ENCODE measurements around the gene RBM47.
A peak's percentile ranks its signal among the peaks of the same experiment; 100 is the strongest.
"Not testable (repeated sequence)": the region's sequence is repeated elsewhere in the genome, so short reads cannot be mapped to it uniquely, and the experiment has no call there.

The RBM47 gene

GRCh38 chr4:40438384-40439026, 191.2 kb downstream of the RBM47 start:
- no peak for DNase-seq

GRCh38 chr4:40437741-40438383, 191.8 kb downstream of the RBM47 start:
- DNase-seq = no peak

GRCh38 chr4:40435306-40435705, 194.4 kb downstream of the RBM47 start:
- DNase-seq = not testable (repeated sequence)

- DNase-seq = no peak
Observed at GRCh38 chr4:40434126-40434687, 195.5 kb downstream of the RBM47 start.

- no peak for DNase-seq
Observed at GRCh38 chr4:40432504-40432903, 197.2 kb downstream of the RBM47 start.

- DNase-seq = not testable (repeated sequence)
Observed at GRCh38 chr4:40427871-40428270, 201.8 kb downstream of the RBM47 start.

GRCh38 chr4:40427128-40427527, 202.5 kb downstream of the RBM47 start:
- no peak for DNase-seq

GRCh38 chr4:40425799-40426574, 203.7 kb downstream of the RBM47 start:
- no peak for DNase-seq

GRCh38 chr4:40423735-40424134, 205.9 kb downstream of the RBM47 start:
- peak; percentile 15 for DNase-seq

GRCh38 chr4:40421839-40422708, 207.6 kb downstream of the RBM47 start:
- no peak for DNase-seq

- DNase-seq = no peak
Observed at GRCh38 chr4:40419231-40419912, 210.3 kb downstream of the RBM47 start.

GRCh38 chr4:40418430-40419230, 211.0 kb downstream of the RBM47 start:
- no peak for DNase-seq

GRCh38 chr4:40417941-40418340, 211.7 kb downstream of the RBM47 start:
- DNase-seq = no peak

GRCh38 chr4:40414673-40415072, 215.0 kb downstream of the RBM47 start:
- no peak for DNase-seq

GRCh38 chr4:40412866-40413795, 216.5 kb downstream of the RBM47 start:
- no peak for DNase-seq

GRCh38 chr4:40412388-40412787, 217.3 kb downstream of the RBM47 start:
- DNase-seq = no peak

- peak; percentile 38 for DNase-seq
Observed at GRCh38 chr4:40409835-40410234, 219.8 kb downstream of the RBM47 start.

- DNase-seq = not testable (repeated sequence)
Observed at GRCh38 chr4:40407468-40407867, 222.2 kb downstream of the RBM47 start.

- DNase-seq = no peak
Observed at GRCh38 chr4:40406340-40406739, 223.3 kb downstream of the RBM47 start.

- DNase-seq = no peak
Observed at GRCh38 chr4:40405193-40405592, 224.5 kb downstream of the RBM47 start.
